MG63 (cell line): Measurements from ENCODE around the gene COLGALT1. TPM values are rescaled to one million over a fixed set of nuclear protein-coding genes. Genes with fewer than 3 reads are reported as not detected.

ENCODE experiments used
- DNase-seq: peaks from one replicate; pipeline ENCODE4 v3.0.0-alpha.2; 2020
- H3K27me3 ChIP-seq: fragments of 250-450 bp; sonication (Bioruptor Pico); 2 replicates; pipeline ENCODE4 v1.5.1; 2020; ENCODE audit warnings: mild to moderate bottlenecking, moderate library complexity
- H3K36me3 ChIP-seq: fragments of 250-450 bp; sonication (Bioruptor Pico); 2 replicates; pipeline ENCODE4 v1.5.1; 2020; ENCODE audit warnings: mild to moderate bottlenecking, moderate library complexity
- H3K4me3 ChIP-seq: fragments of 250-450 bp; sonication (Bioruptor Pico); 2 replicates; pipeline ENCODE4 v1.5.1; 2020; ENCODE audit warnings: mild to moderate bottlenecking, moderate library complexity
- H3K9me3 ChIP-seq: fragments of 250-450 bp; sonication (Bioruptor Pico); 2 replicates; pipeline ENCODE4 v1.5.1; 2020; ENCODE audit warnings: mild to moderate bottlenecking, moderate library complexity
- total RNA-seq: library from RNA; depleted of rRNA; stranded (reverse); fragments of >200 nt; shearing (Covaris generic); gene quantifications from 2 replicates; pipeline ENCODE4 v1.2.3, GENCODE V29; 2014; ENCODE audit warnings: low replicate concordance

COLGALT1 gene
- total RNA-seq, 1 experiment from 2014 or later = 155 TPM

DNA sequence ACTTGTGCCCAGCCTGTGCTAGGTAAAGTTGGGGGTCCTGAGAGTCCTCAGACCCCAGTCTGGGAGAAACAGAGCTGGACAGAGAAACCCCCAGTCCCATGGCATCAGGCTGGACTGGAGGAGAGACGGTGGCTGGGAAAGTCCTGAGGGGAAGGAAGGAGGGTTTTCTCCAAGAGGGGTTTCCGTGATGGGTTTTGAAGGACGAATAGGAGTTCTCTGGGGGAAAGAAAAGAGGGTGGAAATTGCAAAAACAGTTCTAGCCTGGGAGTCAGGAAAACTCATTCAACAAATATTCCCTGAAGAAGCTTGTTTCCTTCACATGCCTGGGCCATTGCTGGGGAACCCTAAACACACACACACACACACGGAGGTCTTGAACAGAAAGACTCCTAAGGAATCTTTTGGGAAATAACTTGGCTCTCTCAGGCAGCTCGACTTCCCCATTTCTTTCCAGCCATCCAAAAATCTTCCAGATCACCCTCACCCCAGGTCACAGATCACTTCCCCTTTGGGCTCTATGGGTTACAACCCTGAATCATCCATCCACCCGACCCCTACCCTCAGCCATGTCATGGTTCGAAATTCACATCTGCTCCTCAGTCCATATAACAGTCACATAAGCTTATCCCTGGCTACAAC lies 47.5 kb downstream of the COLGALT1 start:
- H3K27me3 ChIP-seq = peaks cover 40% of the 10 kb centered on the region
- H3K9me3 ChIP-seq = no peaks in the 10 kb centered on the region
- H3K36me3 ChIP-seq = no peaks in the 10 kb centered on the region
- no peak for DNase-seq
- H3K4me3 ChIP-seq = no peak overlapping the region

DNA sequence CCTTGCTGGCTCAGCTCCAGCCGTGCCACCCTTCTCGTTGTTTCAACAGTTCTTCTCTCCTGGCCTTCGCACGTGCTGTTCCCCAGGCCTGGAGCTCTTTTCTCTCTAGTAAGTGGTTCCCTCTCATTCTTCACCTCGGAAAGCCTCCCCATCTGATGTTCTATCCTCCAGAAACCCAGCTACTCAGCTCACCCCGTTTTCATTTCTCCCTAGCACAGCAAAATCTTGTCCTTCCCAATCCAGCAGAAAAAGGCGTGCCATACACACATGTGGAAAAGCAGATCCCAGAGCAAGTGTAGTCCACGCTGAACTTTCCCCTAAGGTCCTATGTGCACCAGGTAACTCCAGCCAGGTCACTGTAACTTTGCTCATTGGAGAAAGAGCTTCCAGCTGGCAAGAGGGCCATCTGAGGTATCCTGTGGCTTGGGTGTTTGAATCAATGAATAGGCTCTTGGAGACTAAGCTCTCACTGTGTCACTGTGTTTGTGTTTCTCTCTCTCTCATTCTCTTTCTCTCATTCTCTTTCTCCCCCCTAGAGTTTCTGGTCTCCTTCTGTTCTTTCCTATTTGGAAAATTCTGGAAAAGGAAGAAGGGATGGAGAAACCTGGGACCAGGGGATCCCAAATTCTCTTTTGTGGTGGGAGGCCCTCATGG lies 49.0 kb downstream of the COLGALT1 start:
- no peak for DNase-seq
- Histone ChIP-seq H3K27me3 (peaks cover 39% of the 10 kb centered on the region), H3K9me3 (no peaks in the 10 kb centered on the region), H3K4me3 (no peak overlapping the region), H3K36me3 (no peaks in the 10 kb centered on the region)

DNA sequence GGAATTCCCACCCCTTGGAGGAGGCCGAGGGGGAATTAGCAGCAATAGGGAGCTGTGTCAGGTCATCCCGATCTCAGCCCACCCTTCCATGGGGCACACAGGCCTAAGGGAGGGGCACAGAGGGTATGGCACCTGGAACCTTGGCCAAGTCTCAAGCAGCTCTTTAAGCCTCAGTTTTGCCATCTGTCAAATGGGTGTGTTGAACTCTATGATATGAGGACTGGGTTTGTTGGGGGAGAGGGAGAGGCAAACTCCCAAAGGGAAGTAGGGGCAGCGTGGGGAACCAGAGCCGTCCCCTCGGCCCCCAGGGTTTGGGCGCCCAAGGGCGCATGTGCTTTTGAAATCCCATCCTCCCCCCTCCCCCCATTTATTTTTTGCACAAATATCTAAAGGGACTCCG lies 49.7 kb downstream of the COLGALT1 start:
- no peaks in the 10 kb centered on the region for H3K9me3 ChIP-seq
- H3K27me3 ChIP-seq = peaks cover 35% of the 10 kb centered on the region
- H3K4me3 ChIP-seq = no peak overlapping the region
- DNase-seq = no peak
- H3K36me3 ChIP-seq = no peaks in the 10 kb centered on the region

DNA sequence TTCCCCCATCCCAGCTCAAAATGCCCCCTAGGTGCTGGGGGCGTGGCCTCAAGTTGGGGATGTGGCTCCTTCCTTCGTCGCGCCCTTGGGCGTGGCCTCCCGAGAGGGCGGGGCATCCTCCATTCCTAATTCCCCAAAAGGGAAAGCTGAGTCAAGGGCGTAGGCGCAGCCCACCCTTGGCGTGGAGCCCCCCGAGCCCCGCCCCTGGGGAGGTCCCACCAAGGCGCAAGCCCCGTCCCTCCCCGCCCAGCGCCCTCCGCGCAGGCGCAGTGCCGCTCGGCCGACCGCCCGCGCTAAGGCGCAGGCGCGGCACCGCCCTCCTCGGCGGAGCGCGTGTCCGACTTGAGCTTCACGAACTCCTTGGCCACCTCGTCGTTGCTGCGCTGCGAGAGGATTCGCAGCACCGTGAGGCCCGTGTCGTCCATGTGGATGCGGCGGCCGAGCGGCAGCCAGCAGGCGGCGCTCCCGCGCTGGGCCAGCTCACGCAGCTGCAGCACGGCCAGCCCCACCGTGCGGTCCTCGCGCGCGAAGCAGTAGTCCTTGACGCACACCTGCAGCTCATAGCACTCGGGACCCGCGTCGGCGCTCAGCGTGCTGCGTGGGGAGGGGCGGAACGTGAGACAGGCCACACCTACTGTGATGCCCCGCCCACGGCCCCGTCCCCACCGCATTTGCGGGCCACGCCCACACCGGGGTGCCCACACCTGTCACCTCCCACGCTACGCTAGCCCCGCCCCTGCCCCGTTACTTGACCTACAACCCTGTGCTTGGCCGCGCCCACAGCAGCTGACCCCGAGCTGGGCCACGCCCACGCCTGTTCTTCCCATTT lies 50.5 kb downstream of the COLGALT1 start:
- DNase-seq = peak; percentile 80
- Histone ChIP-seq H3K27me3 (peaks cover 29% of the 10 kb centered on the region), H3K36me3 (no peaks in the 10 kb centered on the region), H3K4me3 (peak overlapping the region; percentile 46), H3K9me3 (no peaks in the 10 kb centered on the region)

DNA sequence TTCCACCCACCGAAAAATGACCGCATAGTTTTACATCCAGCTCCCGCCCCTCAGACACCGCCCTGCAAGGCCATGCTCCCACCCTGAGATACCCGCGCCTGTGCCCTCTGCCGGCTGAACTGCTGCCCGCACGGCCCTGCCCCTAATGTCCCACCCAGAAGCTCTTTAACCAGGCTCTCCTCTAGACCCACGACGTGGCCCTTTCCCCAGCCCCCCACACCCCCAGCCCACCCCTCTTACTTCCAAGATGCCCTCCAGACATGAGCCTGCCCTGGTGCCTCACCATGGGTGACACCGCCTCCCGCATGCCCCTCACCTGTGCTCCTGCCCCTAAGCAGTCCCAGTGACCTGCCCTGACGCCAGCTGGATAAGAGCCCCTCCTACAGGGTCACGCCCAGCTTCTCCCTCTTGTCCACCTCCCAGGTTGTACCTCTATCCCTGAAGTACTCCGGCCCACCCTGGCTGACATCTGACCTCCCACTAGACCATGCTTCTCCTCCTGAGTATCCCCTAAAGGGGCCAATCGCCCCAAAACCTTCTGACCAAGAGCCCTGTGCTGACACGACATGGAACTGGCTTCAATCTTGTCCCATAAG lies 51.2 kb downstream of the COLGALT1 start:
- Histone ChIP-seq H3K4me3 (peak overlapping the region; percentile 46), H3K36me3 (no peaks in the 10 kb centered on the region), H3K27me3 (peaks cover 26% of the 10 kb centered on the region), H3K9me3 (no peaks in the 10 kb centered on the region)
- no peak for DNase-seq

DNA sequence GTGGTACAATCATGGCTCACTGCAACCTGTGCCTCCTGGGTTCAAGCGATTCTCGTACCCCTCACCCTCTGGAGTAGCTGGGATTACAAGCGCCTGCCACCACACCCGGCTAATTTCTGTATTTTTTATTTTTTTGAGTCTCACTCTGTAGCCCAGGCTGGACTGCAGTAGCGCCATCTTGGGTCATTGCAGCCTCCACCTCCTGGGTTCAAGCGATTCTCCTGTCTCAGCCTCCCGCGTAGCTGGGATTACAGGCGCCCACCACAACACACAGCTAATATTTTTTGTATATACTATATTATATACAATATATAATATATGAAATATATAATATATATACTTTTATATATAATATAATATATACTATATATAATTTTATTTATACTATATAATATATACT lies 52.5 kb downstream of the COLGALT1 start:
- no peaks in the 10 kb centered on the region for H3K9me3 ChIP-seq
- no peaks in the 10 kb centered on the region for H3K36me3 ChIP-seq
- no peak overlapping the region for H3K4me3 ChIP-seq
- no peak for DNase-seq
- peaks cover 18% of the 10 kb centered on the region for H3K27me3 ChIP-seq

DNA sequence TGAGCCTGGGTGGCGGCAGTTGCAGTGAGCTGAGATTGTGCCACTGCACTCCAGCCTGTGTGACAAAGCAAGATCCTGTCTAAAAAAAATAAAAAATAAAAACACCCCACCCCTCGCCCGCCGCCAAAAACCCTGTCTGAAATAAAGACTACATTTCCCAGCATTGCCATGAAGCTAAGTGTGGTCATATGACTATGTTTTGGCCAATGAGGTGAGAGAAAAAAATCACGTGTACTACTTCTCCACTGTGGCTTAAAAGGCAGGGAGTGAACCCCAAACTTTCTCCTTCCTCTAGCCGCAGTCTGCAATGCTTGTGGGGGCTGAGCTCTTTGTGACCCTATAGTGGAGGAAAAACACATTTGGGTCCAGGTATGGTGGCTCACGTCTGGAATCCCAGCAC lies 54.9 kb downstream of the COLGALT1 start:
- Histone ChIP-seq H3K4me3 (no peak overlapping the region), H3K36me3 (no peaks in the 10 kb centered on the region), H3K9me3 (no peaks in the 10 kb centered on the region), H3K27me3 (peaks cover 6% of the 10 kb centered on the region)
- DNase-seq = no peak

DNA sequence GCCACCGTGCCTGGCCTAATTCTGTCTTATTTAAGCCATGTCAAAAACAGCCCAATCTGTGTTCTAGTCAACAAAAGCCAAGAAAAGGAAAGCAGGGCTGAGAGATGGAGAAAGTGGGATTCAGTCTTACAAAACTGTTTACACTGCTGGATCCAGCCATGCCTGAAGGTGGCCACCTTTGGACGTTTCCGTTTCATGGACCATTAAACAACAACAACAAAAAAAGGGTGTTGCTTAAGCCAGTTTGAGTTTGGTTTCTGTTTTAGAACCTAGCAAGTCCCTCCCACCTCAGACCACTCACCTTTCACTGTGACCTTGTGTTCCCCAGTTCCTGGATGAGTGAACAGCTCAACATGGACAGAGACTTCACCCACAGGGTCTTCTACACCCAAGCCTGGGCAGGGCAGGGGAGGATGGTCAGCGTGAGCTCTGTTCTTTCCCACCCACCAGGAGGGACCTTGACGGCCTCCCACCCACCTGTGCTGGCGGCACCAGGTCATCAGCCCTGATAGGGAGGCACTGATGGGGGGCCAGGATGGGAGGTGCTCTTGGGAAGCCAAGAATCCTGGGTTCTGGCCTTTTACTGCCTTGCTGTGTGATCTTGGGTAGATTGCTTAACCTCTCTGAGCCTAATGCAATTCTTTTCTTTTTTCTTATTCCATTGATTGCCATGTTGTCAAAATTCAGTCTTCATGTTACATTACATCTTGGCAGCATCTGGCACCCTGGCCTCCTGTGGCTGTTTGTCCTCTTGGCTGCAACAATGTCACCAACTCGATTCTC lies 56.2 kb downstream of the COLGALT1 start:
- no peak for DNase-seq
- Histone ChIP-seq H3K9me3 (no peaks in the 10 kb centered on the region), H3K4me3 (no peak overlapping the region), H3K27me3 (peaks cover 4% of the 10 kb centered on the region; the same call in 1 of the 2 replicates), H3K36me3 (no peaks in the 10 kb centered on the region)

DNA sequence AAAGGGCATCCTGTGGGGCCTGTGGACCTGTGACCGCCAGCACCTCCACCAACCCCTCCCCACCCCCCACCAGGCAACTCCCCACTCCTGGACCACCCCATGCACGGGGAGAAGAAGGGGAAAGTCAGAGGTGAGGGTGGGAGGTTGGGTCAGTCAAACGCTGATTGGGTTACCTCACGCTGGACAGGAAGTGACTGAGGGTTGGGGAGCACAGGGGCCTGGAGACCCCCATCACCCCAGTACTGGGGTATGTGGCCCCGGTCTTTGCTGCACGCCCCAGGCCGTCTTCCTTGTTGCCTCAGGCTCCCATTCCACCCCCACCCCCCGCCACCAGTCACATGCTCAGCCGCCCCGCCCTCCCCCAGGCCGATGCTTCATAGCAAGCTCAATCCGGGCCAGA lies 59.0 kb downstream of the COLGALT1 start:
- H3K27me3 ChIP-seq = peaks cover 18% of the 10 kb centered on the region; the same call in 1 of the 2 replicates
- DNase-seq = no peak
- no peaks in the 10 kb centered on the region for H3K9me3 ChIP-seq
- H3K36me3 ChIP-seq = no peaks in the 10 kb centered on the region
- H3K4me3 ChIP-seq = no peak overlapping the region

DNA sequence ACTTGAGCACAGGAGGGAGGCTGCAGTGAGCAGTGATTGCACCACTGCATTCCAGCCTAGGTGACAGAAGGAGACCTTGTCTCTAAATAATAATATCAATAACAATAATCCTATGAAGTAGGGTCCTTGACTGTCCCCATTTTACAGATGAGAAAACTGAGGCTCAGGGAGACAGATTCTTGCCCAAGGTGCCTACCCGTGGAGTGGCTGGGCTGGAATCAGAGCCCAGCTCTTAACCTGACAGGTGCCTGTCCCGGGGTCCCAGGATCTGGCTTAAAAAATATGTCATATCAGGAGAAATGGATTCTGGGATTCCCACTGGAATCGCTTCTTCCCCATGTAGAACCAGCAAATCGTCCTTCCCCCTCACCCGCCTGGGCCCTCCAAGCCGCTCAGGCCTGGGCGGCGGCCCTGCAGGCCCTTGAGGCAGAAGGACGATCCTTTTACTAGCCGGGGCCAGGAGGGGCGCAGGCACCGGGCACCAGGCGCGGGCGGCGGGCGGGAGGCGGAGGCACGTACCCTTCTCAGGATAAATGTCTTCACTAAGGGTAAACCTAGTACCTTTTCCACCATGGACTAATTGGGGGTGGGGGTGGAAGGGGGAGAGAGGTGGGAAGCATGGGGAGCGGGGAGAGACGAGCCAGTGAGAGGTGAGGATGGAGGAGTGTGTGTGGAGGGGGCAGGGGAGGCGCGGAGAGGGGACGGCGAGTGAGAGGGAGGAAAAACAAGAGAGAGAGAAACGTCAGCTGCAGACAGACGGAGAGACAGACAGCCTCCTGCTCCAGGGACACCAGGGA lies 60.6 kb downstream of the COLGALT1 start:
- DNase-seq = no peak
- Histone ChIP-seq H3K4me3 (no peak overlapping the region), H3K27me3 (peaks cover 20% of the 10 kb centered on the region; the same call in 1 of the 2 replicates), H3K9me3 (no peaks in the 10 kb centered on the region), H3K36me3 (no peaks in the 10 kb centered on the region)

DNA sequence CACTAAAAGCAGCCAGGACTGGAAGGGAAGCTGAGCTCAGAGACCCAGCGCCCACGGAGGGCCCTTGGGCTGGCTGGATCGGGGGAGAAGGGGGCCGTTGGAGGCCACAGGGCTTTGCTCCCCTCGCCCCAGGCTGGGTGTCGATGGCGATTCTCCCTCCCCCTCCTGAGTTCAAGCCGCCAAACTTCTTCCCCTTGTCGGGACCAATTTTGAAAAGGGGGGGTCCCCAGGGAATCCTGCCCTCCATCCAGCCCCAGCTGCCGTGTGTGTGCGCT lies 61.2 kb downstream of the COLGALT1 start:
- peaks cover 20% of the 10 kb centered on the region; the same call in 1 of the 2 replicates for H3K27me3 ChIP-seq
- no peak for DNase-seq
- H3K36me3 ChIP-seq = no peaks in the 10 kb centered on the region
- H3K9me3 ChIP-seq = peaks cover 4% of the 10 kb centered on the region; the same call in 1 of the 2 replicates
- H3K4me3 ChIP-seq = no peak overlapping the region

DNA sequence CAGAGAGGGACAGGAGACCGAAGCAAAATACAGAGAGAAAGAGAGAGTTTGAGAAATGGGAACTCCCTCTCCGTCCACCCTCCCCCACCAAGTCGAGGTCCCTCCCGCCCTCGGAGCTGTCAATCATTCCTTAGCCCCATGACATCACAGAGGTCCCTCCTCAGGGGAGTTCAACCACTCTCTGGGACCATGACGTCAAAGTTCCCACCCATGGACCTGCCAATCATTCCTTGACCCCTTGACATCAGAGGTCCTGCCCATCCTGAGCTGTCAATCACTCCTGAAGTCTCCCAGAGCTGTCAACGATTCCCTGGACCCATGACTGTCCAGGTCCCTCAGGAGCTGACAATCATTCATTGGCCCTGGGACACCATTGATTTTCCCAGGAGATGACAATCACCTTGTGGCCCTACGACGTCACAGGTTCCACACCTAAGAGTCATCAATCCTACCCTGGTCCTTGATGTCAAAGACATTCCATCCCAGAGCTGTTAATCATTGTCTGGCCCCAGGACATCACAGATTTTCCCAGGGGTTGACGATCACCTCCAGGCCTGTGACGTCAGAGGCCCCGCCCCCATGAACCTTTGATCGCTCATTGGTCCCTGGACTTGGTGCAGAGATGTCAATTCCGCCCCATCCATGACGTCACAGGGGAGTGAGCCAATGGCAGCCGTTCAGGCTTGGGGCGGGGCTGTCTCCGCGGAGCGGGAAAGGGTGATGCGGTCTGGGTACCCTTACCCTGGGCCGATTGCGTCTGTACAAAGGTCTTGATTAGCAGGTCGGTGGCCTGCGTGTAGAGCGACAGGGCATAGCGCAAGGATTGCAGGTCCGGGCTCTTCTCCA lies 61.7 kb downstream of the COLGALT1 start:
- H3K4me3 ChIP-seq = no peak overlapping the region
- peaks cover 10% of the 10 kb centered on the region; the same call in 1 of the 2 replicates for H3K9me3 ChIP-seq
- H3K27me3 ChIP-seq = peaks cover 20% of the 10 kb centered on the region; the same call in 1 of the 2 replicates
- DNase-seq = peak; percentile 16
- H3K36me3 ChIP-seq = no peaks in the 10 kb centered on the region

DNA sequence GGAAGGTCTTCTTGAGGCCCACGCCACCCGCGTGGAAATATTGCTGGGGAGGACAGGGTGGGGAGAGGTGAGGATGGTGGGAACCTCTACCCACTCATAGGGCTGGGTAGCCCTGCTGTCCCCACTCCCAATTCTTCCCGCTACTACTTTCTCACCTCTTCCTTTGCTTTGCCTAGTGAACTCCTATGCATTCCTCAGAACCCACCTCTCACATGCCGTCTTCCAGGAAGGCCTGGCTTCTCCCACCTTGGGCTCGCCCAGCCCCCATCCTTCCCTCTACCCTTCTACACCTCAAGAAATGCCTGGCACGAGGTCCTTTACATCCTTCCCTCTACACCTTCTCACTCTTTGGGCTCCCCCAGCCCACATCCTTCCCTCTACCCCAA lies 62.4 kb downstream of the COLGALT1 start:
- Histone ChIP-seq H3K36me3 (no peaks in the 10 kb centered on the region), H3K4me3 (no peak overlapping the region), H3K27me3 (peaks cover 17% of the 10 kb centered on the region; the same call in 1 of the 2 replicates), H3K9me3 (peaks cover 14% of the 10 kb centered on the region; the same call in 1 of the 2 replicates)
- DNase-seq = no peak

DNA sequence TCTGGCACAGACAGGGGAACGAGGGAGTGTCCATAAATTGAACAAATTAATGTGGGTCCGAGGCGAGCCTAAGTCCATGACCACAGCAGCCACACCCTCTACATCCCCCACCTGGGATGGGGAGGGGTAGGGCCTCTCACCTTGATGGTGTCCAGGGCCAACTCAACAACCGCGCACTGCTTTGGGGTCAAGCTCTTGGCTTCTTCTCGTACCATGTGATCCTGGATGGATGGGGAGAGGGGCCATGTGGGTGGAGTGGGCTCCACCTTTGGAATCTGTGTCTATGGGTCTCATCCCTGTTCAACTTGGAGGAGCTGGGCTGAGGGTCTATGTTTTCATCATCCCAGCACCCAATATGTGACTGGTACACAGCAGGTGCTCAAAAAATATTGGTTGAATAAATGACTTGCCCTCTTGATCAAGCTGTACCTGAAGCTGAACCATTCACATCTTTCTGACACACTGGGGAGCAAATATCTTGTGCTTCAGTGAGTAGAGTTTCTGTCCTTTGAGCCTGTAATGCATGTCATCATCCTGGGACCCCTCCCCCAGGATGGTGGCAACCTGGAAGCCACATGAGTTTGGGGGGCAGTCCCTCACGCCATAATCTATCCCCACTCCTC lies 62.9 kb downstream of the COLGALT1 start:
- H3K9me3 ChIP-seq = peaks cover 14% of the 10 kb centered on the region; the same call in 1 of the 2 replicates
- no peaks in the 10 kb centered on the region for H3K36me3 ChIP-seq
- peaks cover 17% of the 10 kb centered on the region; the same call in 1 of the 2 replicates for H3K27me3 ChIP-seq
- no peak for DNase-seq
- no peak overlapping the region for H3K4me3 ChIP-seq
